Stomach (tissue), 9 donors: Measurements from ENCODE around the gene ANKRD35. TPM values are rescaled to one million over a fixed set of nuclear protein-coding genes. Genes with fewer than 3 reads are reported as not detected.
A peak's percentile ranks its signal among the peaks of the same experiment; 100 is the strongest.

Experiments
- DNase-seq, 2 donors: peaks; one replicate each; pipeline versions ENCODE4 v3.0.0 to v3.0.0-alpha.2; 2013 to 2019
- H3K27ac ChIP-seq, 5 donors: fragments of 200-600 bp in 4 of 5; sonication (generic) in 4 of 5; one replicate each; pipeline ENCODE4 v1.5.1; 2013 to 2019; ENCODE audit warnings: mild to moderate bottlenecking in 1 of 5, moderate library complexity in 1 of 5
- H3K27me3 ChIP-seq, 3 donors: fragments of 200-600 bp; sonication (generic); one replicate each; pipeline ENCODE4 v1.5.1; 2017 to 2019; ENCODE audit warnings: mixed run types in 1 of 3
- H3K36me3 ChIP-seq, 4 donors: fragments of 200-600 bp; sonication (generic); 1 replicate in 3 of 4; 2 replicates in 1 of 4; pipeline ENCODE4 v1.5.1; 2016 to 2019
- H3K4me1 ChIP-seq, 4 donors: fragments of 200-600 bp; sonication (generic); one replicate each; pipeline ENCODE4 v1.5.1; 2016 to 2019
- H3K4me3 ChIP-seq, 4 donors: fragments of 200-600 bp; sonication (generic) in 3 of 4; one replicate each; pipeline ENCODE4 v1.5.1; 2016 to 2019; ENCODE audit warnings: mild to moderate bottlenecking in 1 of 4
- H3K9me3 ChIP-seq, 4 donors: fragments of 200-600 bp; sonication (generic); one replicate each; pipeline ENCODE4 v1.5.1; 2016 to 2019
- CTCF ChIP-seq, 7 experiments: fragments of 450-650 bp in 4 of 7; fragments of 200-600 bp in 3 of 7; sonication (generic) in 3 of 7; IDR thresholded peaks; one replicate each; pipeline ENCODE4 v1.5.1; 2016 to 2019; ENCODE audit warnings: antibody characterized with exemption in 7 of 7, control low read depth in 2 of 7, mild to moderate bottlenecking in 1 of 7
- EP300 ChIP-seq: sonication (generic); formaldehyde crosslinking; IDR thresholded peaks from one replicate; pipeline ENCODE4 v1.6.1; 2017; ENCODE audit warnings: antibody characterized with exemption
- POLR2A ChIP-seq, 4 donors: fragments of 450-650 bp; IDR thresholded peaks; one replicate each; pipeline ENCODE4 v1.6.1; 2016; ENCODE audit warnings: antibody characterized with exemption in 4 of 4, control low read depth in 2 of 4, mild to moderate bottlenecking in 1 of 4, moderate library complexity in 1 of 4
- POLR2AphosphoS5 ChIP-seq, 3 donors: sonication (generic); formaldehyde crosslinking; IDR thresholded peaks; one replicate each; pipeline ENCODE4 v1.6.1; 2016; ENCODE audit warnings: antibody characterized with exemption in 3 of 3
- WGBS, 5 donors: extraction: QIAGEN DNeasy Blood & Tissue Kit in 3 of 5; methylation state at CpG; one replicate each; pipeline versions ENCODE4 v1.1.5 to v1.1.7; 2013 to 2018; 5-methylcytosine and 5-hydroxymethylcytosine counted together
- intact Hi-C: fragments of 100-400 bp; cut with DNase I; formaldehyde crosslinking; loops from one replicate; pipeline ENCODE4 v1.15.1; 2023; ENCODE audit warnings: low total_unique reads
- polyA plus RNA-seq, 3 donors: library from polyadenylated mRNA; stranded (reverse); fragments of 200-250 nt; gene quantifications; one replicate each; pipeline ENCODE4 v1.2.3, GENCODE V29; 2013
- total RNA-seq, 5 donors: library from RNA; depleted of rRNA; stranded (reverse); fragments of >200 nt; gene quantifications; one replicate each; pipeline versions ENCODE4 v1.1.0 to v1.2.3, GENCODE V29; 2014 to 2016
- donor health status: healthy with polysubstance abuse.
- donor health status: Bipolar disorder and iron deficiency.
- donor health status: healthy.

ANKRD35 gene
- total and polyA plus RNA-seq, 8 donors, result 0.58 to 10.0 (median 3.5) TPM; not detected in 2

- no peaks in the 10 kb centered on the region for H3K9me3 ChIP-seq
- intact Hi-C loops, result no loop called here
- H3K27me3 ChIP-seq, result no peaks in the 10 kb centered on the region
- no peaks in the 10 kb centered on the region for H3K36me3 ChIP-seq
- DNase-seq, result no peak
- no peak overlapping the region for H3K27ac ChIP-seq
- no peak for TF ChIP-seq CTCF (IDR thresholded peaks at IDR 0.05)
- no peak for TF ChIP-seq POLR2A (IDR thresholded peaks at IDR 0.05)
- TF ChIP-seq EP300, result no peak
- no peak for TF ChIP-seq POLR2AphosphoS5 (IDR thresholded peaks at IDR 0.05)
- peaks cover 0 to 21% (median 2%) of the 10 kb centered on the region in 4 donors for H3K4me1 ChIP-seq
- WGBS, 5 donors, result 72 to 84% (median 79%) methylated on average over 2 of the region's 2 CpGs
- no peak overlapping the region for H3K4me3 ChIP-seq
These were observed 6.9 kb downstream of the ANKRD35 start for GRCh38 chr1:145878724-145879123.

- intact Hi-C loops, result no loop called here
- H3K4me1 ChIP-seq, result peaks cover 0 to 23% (median 4%) of the 10 kb centered on the region in 4 donors
- no peaks in the 10 kb centered on the region for H3K9me3 ChIP-seq
- peak overlapping the region in 2 of 5 donors; percentile 13 to 38 for H3K27ac ChIP-seq
- 70 to 77% (median 75%) methylated on average over 7 of the region's 7 CpGs for WGBS, 5 donors
- no peaks in the 10 kb centered on the region for H3K27me3 ChIP-seq
- no peak overlapping the region for H3K4me3 ChIP-seq
- peak in 1 of 2 donors; percentile 62 for DNase-seq
- TF ChIP-seq POLR2A (IDR thresholded peaks at IDR 0.05) (no peak), CTCF (IDR thresholded peaks at IDR 0.05) (no peak), POLR2AphosphoS5 (IDR thresholded peaks at IDR 0.05) (peak in 1 of 3 donors; percentile 12), EP300 (no peak)
- no peaks in the 10 kb centered on the region for H3K36me3 ChIP-seq
These were observed 7.7 kb downstream of the ANKRD35 start for GRCh38 chr1:145877923-145878486.

GRCh38 chr1:145874646-145875045 lies 11.0 kb downstream of the ANKRD35 start:
- WGBS, 5 donors, result 90 to 97% (median 93%) methylated on average over 12 of the region's 12 CpGs
- intact Hi-C loops, result no loop called here
- H3K4me1 ChIP-seq, result peaks cover 6 to 50% (median 19%) of the 10 kb centered on the region in 4 donors
- no peaks in the 10 kb centered on the region for H3K9me3 ChIP-seq
- no peak overlapping the region for H3K4me3 ChIP-seq
- TF ChIP-seq EP300 (no peak), POLR2A (IDR thresholded peaks at IDR 0.05) (no peak), CTCF (IDR thresholded peaks at IDR 0.05) (no peak), POLR2AphosphoS5 (IDR thresholded peaks at IDR 0.05) (no peak)
- no peaks in the 10 kb centered on the region for H3K36me3 ChIP-seq
- no peak overlapping the region for H3K27ac ChIP-seq
- no peak for DNase-seq
- H3K27me3 ChIP-seq, result no peaks in the 10 kb centered on the region

- 16 to 45% (median 32%) methylated on average over 44 to 47 of the region's 47 CpGs for WGBS, 5 donors
- H3K27me3 ChIP-seq, result no peaks in the 10 kb centered on the region
- peak overlapping the region; percentile 72 to 87 (median 85) for H3K27ac ChIP-seq
- H3K9me3 ChIP-seq, result no peaks in the 10 kb centered on the region
- H3K4me3 ChIP-seq, result peak overlapping the region; percentile 43 to 51 (median 50)
- intact Hi-C loops, result no loop called here
- peaks cover 0 to 7% (median 0%) of the 10 kb centered on the region in 4 donors for H3K36me3 ChIP-seq
- peak; percentile 45 to 67 for DNase-seq
- H3K4me1 ChIP-seq, result peaks cover 6 to 44% (median 17%) of the 10 kb centered on the region in 4 donors
- no peak for TF ChIP-seq CTCF (IDR thresholded peaks at IDR 0.05)
- peak in 1 of 3 donors; percentile 9 for TF ChIP-seq POLR2AphosphoS5 (IDR thresholded peaks at IDR 0.05)
These were observed 13.4 kb downstream of the ANKRD35 start for GRCh38 chr1:145871994-145872924.
